GM18508 (cell line): Measurements from ENCODE around the gene SELENOO.

Experiments
- ATAC-seq: cut with Tn5 transposase; IDR thresholded peaks from one replicate; pipeline ENCODE4 v1.9.1; 2021; ENCODE audit warnings: moderate number of reproducible peaks; ENCODE audit not compliant: insufficient read depth, unreplicated experiment

SELENOO gene

DNA sequence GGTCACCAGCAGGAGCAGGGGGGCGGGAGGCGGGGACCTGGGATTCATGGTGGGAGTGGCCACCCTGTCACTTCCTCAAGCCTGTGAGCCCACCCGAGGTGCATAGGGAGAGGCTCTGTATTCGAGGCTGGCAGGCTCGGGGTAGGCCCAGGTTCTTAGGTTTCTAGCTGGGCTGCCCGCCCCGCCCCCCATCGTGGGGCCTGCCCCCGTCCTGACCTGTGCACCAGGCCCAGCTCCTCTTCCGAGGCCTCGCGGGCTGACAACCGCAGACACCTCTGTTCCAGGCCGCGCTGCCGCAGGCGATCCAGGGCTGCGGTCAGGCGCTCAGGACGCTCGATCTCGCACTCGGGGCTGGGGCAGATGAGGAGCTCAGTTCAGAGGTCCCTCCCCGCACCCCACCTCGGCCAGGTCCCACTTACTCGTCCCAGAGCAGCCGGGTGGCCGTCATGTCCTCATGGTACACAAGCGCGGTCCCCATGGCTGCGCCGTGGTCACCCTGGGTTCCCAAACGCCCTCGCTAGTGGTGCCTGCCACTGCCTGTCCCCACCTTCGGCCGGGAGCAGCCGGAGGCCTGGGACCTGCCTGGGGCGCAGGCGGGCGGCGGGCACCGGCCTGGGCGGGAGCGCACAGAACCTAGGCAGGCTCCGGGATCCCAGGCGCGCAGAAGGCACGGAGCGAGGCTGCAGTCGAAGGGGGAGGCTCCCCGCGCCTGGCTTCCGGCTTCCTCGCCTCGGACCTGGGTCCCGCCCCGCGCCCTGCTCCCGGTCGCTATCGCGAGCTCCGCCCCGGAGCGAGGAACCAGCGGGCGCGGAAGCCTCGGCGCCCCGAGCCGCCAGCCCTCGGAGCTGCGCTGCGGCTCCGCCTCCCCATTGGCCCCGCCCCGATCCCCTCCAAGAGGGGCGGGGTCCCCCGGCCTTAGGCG, 50.0 kb downstream of the SELENOO start, which contains the start of gene HDAC10:
TSS of gene HDAC10 (minus strand) at position 711 of the 922 bp plus-strand sequence. CDS start at position 478, 233 bp downstream.
- no peak for ATAC-seq

DNA sequence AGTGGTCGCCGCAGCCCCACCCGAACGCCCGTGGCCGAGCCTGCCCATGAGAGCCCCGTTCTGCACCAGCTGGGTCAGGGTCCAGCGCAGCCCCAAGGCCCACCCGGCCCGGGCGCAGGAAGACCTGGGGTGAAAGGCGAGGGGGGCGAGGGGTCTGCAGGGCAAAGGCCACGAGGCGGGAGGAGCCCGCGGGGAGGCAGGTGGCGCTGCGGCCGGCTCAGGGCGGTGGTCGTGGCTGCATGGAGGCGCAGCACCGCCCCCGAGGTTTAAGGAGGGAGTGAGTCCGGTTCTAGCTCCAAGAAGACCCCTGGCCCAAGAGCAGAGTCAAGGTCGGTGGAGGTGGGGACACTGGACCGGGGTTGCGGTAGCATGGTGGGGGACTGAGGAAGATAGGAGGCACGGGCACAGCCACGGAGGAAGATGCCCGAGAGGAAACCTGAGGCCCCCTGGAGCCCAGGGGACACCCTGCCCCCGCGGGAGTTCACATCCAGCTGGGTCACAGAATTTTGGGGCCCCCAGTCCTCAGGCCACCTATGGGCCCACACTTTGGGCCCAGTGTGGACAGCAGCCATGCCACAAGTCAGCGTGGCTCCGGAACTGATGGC, 50.8 kb downstream of the SELENOO start:
- ATAC-seq: no peak

DNA sequence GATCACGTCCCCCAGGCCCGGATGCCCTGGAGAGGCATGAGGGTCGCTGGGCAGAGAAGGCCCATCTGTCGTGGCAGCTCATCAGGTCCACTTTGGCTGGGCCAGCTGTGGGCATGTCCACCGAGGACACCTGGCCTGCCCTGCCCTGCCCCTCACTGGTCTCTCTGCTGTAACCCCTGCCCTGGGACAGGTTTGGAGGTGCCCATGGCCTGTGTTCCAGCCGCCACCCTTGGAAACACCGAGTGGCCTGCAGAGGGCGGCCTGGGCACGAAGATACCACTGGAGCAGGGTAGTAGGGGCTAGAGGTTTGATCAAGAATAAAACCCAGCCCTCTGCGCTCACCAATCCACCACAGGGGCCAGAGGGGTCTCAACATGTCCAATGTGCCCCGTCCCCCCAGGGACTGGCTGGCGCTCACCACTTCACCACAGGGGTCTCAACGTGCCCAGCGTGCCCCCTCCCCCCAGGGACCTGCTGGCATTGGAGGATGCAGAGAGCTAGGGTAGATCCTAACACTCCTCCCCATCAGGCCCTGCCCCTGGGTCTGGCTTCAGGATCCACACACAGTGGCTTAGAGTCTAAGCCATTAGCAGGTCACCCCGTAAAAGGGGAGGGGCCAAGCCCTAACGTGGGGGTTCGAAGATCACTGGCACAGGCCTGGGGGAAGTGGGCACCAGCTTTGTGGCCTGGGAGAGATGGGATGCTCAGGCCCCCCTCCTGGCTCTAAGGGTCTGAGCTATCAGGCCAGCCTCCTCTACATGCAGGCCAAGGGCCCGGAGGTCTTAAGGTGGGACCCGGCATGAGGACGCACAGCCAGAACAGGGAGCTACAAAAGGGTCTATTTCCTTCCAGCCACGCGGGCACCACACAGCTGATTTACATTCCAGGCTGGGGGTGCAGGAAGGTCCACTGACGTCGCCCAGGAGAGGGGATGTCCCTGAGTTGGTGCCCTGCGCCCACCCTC, 51.6 kb downstream of the SELENOO start:
- ATAC-seq: no peak

DNA sequence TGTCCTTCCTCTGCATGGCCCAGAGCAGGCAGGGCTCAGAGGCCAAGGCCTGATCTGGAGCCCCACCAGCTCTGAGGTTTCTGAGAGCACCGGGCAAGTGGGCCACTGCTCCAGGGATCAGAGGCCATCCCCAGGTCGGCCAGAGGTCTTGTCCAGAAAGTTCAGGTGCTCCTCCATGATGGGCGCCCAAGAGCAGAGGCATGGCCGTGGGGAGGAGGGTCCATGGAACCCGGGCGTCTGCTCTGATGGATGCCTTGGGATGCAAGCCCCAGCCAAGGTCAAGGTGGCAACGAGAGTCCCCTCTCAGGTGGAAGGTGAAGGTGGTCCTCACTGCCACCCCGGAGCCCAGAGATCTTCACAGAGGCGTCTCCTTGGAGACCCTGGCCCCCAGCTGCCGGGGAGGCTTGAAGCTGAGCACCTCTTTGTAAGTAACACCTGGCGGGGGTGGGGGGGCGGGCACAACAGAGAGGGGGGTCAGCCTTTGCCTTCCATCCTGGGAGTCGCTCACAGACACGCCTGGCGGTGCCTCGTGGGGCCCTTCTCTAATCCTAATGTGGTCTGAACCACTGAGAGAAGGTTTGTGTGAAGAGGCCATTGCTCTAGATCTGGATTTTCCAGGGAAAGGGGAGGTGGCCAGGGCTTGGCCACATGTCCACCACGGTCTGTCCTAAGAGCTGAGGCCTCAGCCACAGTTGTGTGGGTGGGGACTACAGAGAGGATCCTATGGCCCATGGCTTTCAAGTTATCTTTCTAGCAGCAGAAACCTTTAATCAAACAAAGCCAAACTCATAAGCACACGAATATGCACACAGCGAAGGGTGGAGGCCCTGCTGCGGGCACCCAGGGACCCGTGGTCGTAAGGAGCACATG, 52.5 kb downstream of the SELENOO start:
- ATAC-seq: no peak

DNA sequence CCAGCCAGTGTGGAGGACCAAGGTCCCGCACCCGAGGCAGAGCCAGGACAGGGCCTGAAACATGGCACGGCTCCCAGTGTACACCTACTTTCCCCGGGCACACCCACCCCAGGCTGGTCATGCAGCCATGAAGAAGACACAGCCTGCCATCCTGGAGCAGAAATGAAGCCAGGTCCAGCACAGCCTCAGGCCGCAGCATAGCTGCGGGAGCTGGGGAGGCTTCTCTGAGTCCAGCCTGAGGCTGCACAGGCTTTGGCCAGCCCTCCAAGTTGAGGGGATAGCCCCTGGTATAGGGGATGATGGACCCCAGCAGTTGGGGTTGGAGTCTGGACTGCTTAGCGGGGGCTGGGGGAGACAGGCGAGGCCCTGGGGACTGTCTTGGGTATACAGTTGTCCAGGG, 53.1 kb downstream of the SELENOO start:
- no peak for ATAC-seq

DNA sequence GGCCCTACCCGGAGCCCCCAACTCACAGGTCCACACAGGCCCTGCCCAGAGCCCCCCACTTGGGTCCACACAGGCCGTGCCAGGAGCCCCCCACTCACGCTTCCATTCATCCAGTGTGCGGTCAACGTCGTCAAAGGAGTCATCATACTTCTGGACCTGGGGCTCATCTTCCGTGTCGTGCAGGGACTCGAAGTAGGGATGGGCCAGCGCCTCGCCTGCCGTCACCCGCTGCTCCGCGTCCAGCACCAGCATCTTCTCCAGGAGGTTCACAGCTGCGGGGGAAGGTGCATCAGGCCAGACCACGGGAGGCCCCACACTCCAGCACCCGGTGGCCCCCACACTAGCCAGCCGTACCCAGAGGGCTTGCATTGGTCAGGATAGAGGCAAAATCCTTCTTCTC, 54.3 kb downstream of the SELENOO start:
- ATAC-seq: no peak

DNA sequence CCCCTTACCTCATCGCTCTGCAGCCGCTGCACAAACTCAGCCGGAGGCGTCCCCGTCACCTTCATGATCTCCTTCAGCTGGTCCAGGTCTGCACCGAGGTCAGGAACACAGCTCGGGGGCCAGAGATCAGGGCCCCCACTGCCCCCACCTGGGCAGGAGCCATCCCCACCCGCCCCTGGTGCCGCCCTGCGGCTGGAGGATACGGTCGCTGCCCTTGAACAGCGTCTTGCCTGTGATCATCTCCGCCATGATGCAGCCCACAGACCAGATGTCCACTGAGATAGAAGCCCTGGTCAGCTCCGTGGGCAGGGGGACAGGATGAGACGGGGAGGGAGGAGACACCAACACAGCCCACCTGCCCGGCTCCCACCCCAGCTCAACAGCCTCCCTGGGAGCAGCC, 54.8 kb downstream of the SELENOO start:
- no peak for ATAC-seq

DNA sequence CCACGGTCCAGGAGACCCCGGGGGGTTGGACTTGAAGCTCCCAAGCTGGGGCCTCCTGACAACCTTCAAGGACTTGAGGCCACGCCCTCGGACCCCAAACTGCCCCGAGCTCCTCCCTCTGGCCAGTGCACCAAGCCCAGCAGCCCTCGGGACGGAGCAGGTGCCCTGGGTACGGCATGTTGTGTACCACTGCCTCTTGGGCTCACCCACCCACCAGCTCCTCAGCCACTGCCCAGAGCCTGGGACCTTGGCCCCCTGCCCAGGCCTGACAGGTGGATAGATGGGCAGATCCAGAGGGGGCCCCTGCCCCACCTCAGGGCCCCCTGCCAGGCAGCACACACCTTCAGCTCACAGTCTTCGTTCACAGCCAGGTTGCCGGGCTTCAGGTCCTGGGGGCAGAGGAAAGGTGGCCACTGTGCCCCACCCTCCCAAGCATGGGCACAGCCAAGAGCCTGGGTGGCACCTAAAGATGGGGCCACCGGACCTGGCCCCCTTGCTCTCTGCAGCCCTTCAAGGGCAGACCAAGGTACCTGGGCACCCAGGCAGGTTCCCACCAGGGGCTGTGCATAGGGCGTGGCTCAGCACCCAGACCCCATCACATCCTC, 55.5 kb downstream of the SELENOO start:
- no peak for ATAC-seq

DNA sequence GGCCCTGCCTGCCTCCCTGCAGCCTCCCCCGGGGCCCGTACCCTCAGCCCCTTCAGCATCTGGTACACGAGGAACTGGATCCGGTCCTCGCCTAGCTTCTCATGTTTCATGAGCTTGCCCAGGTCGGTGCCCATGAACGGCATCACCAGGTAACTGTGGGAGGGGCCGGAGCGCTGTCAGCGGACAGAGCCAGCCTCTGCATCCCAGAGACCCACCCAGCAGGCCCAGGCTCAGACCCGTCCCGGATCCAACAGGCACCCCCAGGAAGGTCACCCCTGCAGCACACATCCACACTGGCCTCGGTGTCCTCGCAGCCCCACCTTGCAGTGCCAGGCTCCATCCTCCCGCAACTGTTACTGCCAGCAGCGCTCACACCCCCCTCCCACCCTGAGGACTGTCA, 56.2 kb downstream of the SELENOO start:
- ATAC-seq: no peak

DNA sequence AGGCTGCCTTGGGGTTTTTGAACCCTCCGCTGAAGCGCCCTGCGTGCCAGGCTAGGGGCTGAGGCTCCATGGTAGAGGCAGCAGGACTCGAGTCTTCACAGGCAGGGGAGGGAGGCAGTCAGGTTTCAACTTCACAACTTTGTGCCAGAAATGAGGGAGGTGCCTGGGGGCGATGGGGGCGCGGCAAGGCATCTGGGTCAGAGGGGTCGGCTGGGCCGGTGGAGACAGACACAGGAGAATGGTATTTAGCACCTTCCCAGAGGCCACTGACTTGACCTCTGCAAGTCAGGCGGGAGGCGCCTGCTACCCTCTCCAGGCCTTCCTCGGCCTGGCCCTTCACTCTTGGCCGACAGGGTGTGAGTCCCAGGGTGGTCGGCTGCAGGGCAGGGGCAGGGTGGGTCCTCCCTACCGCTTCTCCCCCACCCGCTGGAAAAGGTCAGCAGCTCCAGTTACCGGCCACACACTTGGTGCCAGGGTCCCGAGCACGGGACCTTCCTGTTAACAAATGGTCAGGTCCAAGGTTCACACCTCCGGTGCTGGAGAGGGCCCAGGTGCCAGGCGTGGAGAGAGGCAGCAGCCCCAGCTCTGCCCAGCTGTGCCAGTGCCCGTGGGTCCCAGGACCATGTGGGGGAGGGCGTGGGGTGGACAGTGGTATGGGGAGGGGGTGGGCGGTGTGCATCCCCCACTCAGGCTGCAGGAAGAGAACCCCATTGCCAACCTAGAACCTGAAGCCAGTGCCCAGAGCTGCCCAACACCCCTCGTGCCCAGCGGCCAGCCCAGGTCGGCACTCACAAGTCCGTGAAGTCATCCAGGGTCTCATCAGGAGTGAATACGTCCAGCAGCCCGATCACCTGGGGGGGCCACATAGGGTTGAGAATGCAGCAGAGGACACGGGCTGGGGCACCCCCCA, 56.9 kb downstream of the SELENOO start:
- no peak for ATAC-seq

DNA sequence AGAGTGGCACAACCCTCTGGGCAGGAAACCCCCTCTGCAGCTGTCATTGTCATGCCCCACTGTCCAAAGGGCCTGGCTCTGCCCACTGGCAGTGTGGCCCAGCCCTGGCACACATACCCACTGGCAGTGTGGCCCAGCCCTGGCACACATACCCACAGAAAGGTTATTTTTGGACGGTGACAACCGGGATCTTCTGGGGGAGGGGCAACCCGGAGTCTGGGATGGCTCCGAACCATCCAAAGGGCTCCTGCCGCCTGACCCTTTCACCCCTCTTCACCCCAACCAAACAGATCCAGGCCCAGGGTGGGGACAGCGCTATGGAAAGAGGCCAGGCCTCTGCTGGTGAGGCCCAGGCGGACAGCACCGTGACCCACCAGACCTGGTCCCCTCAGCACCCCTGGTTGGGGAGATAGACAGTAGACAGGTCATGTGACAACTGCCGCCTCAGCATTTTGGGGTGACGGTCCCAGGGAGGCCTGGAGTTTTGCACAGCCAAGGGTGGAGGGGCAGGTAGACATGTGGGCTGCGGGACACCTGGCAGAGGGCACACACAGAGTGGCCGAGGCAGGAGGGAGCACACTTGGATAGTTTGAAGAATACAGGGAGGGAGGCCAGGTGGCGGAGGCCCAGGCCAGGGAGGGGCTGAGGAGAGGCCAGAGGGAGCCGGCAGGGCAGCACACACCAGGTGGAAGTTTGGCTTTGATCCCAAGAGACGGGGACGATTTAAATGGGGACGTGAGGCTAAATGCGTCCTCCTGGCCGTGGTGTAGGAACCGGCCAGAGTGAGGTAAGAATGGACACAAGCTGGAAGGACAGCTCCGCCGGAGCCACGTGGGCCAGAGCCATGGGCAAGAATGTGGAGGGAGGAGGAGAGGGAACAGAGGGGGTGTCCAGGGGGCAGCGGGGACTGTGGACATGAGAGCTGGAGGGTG, 57.8 kb downstream of the SELENOO start:
- ATAC-seq: no peak

DNA sequence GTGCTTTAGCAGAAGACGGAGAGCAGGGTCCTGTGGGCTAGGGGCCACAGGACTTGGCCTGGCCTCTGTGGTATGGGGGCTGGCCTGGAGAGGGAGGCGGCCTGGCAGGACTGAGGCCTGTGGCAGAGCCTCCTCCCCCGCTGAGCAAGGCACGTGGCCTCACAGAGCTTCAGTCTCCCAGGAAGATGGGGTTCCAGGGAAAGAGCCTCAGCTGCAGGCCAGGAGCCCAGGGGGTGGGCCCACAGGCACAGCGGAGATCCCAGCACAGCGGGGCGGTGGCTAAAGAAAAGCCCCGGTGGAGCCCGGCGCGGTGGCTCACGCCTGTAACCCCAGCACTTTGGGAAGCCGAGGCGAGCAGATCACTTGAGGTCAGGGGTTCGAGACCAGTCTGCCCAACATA, 58.5 kb downstream of the SELENOO start:
- no peak for ATAC-seq

DNA sequence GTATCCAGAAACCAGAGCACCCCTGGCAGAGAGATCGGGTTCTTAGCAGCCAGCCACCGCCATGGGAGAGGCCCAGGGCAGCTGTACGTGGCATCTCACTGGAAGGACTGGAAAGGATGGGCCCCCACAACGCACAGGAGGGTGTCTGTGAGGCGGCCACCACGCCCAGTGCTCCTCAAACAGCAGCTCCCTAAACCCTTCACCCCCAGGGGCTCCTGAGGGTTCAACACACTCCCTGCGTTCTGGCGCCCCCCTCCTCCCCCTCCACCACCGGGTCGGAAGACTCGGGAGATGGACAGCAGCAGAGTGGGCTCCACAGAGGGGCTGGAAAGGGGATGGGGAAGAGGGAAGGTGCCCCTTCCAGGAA, 59.6 kb downstream of the SELENOO start:
- no peak for ATAC-seq

DNA sequence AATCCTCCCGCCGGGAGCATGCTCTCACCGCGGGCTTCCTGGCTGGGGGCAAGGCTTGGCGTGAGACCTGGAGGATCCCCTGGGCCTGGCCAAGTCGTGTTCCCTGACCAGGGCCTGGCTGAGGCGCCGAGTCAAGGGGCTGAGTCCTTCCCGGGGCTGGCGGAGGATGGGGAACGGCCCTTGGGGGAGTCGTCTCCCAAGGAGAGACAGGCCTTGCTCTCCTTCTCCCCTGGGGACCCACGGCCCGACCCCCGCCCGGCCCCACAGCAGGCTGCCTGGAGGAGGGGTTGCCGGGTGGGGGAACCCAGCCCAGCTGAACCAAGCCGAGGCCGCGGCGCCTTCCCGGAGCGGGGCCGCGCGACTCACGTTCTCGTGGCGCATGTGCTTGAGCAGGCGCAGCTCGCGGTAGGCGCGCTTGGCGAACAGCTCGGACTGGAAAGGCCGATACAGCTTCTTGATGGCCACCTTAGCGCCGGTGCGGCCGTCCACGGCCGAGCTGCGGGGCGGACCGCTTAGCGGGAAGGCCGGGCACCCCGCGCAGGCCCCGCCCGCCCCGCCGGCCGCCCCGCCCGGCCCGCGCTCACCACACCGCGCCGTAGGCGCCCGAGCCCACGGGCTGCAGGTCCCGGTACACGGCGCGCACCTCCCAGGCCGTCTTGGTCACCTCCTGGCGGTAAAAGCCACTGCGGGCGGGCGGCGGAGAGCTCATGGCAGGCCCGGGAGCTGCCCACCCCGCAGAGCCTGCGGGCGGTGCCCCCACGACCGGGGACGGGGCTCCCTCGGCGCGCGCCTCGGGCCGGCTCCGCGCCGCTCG, 60.2 kb downstream of the SELENOO start:
- no peak for ATAC-seq

DNA sequence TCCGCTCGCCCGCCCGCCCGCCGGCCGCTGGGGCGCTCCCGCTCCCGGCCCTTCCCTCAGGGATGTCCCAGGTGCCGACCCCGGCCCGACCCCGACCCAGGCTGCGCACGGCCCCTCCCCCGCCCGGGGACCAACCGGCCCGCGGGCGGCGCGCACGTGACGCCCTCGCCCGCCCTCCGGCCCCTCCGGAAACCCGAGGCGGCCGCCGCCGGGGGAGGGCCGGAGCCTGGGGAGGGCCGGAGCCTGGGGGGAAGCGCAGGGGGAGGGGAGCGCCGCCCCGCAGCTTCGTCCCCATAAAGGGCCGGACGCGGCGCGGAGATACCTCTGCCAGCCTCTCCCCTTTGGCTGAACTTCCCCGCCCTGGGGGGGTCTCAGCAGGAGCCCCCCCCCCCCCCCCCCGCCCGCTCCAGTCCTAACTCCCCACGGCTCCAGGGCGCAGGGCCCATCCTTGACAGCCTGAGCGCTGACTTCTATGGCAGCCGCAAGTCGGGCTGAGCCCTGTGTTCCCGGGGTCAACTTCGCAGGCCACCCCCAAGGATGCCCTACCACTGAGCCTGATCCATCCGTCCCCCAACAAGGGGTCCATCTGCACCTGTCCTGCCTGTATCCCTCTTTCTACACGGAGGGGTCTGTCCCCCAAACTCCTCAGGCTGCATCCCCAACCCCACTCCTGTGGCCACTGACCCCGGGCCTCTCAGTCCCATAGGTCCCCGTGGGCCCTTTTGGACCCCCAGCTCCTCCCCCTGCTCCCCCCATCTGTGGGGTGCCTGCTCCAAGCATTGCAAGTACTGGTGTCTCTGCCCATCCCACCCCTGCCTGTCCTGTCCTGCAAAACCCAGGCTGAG, 61.0 kb downstream of the SELENOO start, which contains the start of gene MAPK12:
TSS of gene MAPK12 (minus strand) at position 69 of the 845 bp plus-strand sequence. CDS start 174 bp downstream, outside the sequence.
- ATAC-seq: no peak
